CD8-positive, alpha-beta memory T cell (primary cell): ENCODE results near the gene VWA2. TPM values are rescaled to one million over a fixed set of nuclear protein-coding genes. Genes with fewer than 3 reads are reported as not detected.

ENCODE experiments used
- CTCF ChIA-PET: fragments of 350-600 bp; sonication (Branson Sonifier 250); formaldehyde crosslinking; loops from one replicate; lab custom pipeline; 2021; ENCODE audit warnings: antibody characterized with exemption; lab: Charles Lee
- POLR2A ChIA-PET: fragments of 350-600 bp; sonication (Branson Sonifier 250); formaldehyde crosslinking; loops from one replicate; lab custom pipeline; 2021; ENCODE audit warnings: antibody characterized with exemption; lab: Charles Lee
- DNase-seq, 5 donors: peaks; one replicate each; pipeline versions ENCODE4 v3.0.0 to v3.0.0-alpha.2; 2020 to 2022; ENCODE audit warnings: mixed read lengths in 1 of 5
- H3K27ac ChIP-seq: one replicate; pipeline ENCODE4 v1.7.0; 2013; ENCODE audit warnings: low read depth, mild to moderate bottlenecking, low read length, moderate library complexity
- H3K27me3 ChIP-seq: 2 replicates; pipeline ENCODE4 v1.7.0; 2013; ENCODE audit warnings: low read length, mild to moderate bottlenecking; ENCODE audit not compliant: insufficient read depth, poor library complexity, severe bottlenecking
- H3K36me3 ChIP-seq: 2 replicates; pipeline ENCODE4 v1.7.0; 2013; ENCODE audit warnings: mild to moderate bottlenecking, low read length, moderate library complexity; ENCODE audit not compliant: insufficient read depth
- H3K4me1 ChIP-seq: 2 replicates; pipeline ENCODE4 v1.7.0; 2013; ENCODE audit warnings: mild to moderate bottlenecking, low read length, moderate library complexity; ENCODE audit not compliant: insufficient read depth
- H3K4me3 ChIP-seq: 2 replicates; pipeline ENCODE4 v1.7.0; 2013; ENCODE audit warnings: mild to moderate bottlenecking, low read length
- H3K9me3 ChIP-seq: 2 replicates; pipeline ENCODE4 v1.7.0; 2013; ENCODE audit warnings: mild to moderate bottlenecking, low read length
- H3K27ac Mint-ChIP-seq, 8 donors: one replicate each; pipeline ENCODE4 v1.8.0; 2020 to 2021; ENCODE audit warnings: mixed read lengths in 8 of 8, mild to moderate bottlenecking in 6 of 8, inconsistent platforms in 3 of 8, moderate library complexity in 3 of 8
- H3K27me3 Mint-ChIP-seq, 2 donors: one replicate each; pipeline ENCODE4 v1.8.0; 2020 to 2021; ENCODE audit warnings: mixed read lengths in 2 of 2, mild to moderate bottlenecking in 1 of 2, moderate library complexity in 1 of 2
- H3K36me3 Mint-ChIP-seq, 3 donors: one replicate each; pipeline ENCODE4 v1.8.0; 2020 to 2021; ENCODE audit warnings: mixed read lengths in 3 of 3, inconsistent platforms in 1 of 3, mild to moderate bottlenecking in 1 of 3
- H3K4me1 Mint-ChIP-seq, 3 donors: one replicate each; pipeline ENCODE4 v1.8.0; 2020 to 2021; ENCODE audit warnings: mixed read lengths in 3 of 3, inconsistent platforms in 1 of 3, mild to moderate bottlenecking in 1 of 3
- H3K4me3 Mint-ChIP-seq, 7 donors: one replicate each; pipeline ENCODE4 v1.8.0; 2020 to 2021; ENCODE audit warnings: mixed read lengths in 7 of 7, mild to moderate bottlenecking in 6 of 7, moderate library complexity in 4 of 7, inconsistent platforms in 2 of 7
- H3K9me3 Mint-ChIP-seq, 5 donors: one replicate each; pipeline ENCODE4 v1.8.0; 2020 to 2022; ENCODE audit warnings: mixed read lengths in 5 of 5, mild to moderate bottlenecking in 3 of 5, moderate library complexity in 2 of 5, inconsistent platforms in 1 of 5
- polyA plus RNA-seq: library from polyadenylated mRNA; unstranded; fragments of 300-500 nt; fragmentation: Illumina TruSeq; gene quantifications from one replicate; pipeline ENCODE4 v1.2.3, GENCODE V29; 2021
- total RNA-seq, 2 experiments: library from RNA; stranded (reverse); gene quantifications; one replicate each; pipeline ENCODE4 v1.2.3, GENCODE V29; 2021

VWA2 gene
- total and polyA plus RNA-seq, 3 experiments from 2014 or later, result not detected

GRCh38 chr10:114319406-114320248, 80.6 kb downstream of the VWA2 start:
- Histone ChIP-seq H3K36me3 (no peaks in the 10 kb centered on the region), H3K4me3 (no peak overlapping the region), H3K27me3 (no peaks in the 10 kb centered on the region), H3K9me3 (no peaks in the 10 kb centered on the region), H3K27ac (no peak overlapping the region), H3K4me1 (no peaks in the 10 kb centered on the region)
- no peaks in the 10 kb centered on the region for H3K9me3 Mint-ChIP-seq
- peaks cover 6 to 16% of the 10 kb centered on the region in 2 donors for H3K27me3 Mint-ChIP-seq
- POLR2A ChIA-PET, result no interaction called here
- H3K4me3 Mint-ChIP-seq, result no peak overlapping the region
- no peak overlapping the region for H3K27ac Mint-ChIP-seq
- CTCF ChIA-PET, result no interaction called here
- H3K36me3 Mint-ChIP-seq, result no peaks in the 10 kb centered on the region
- DNase-seq, result no peak
- H3K4me1 Mint-ChIP-seq, result no peaks in the 10 kb centered on the region

DNA sequence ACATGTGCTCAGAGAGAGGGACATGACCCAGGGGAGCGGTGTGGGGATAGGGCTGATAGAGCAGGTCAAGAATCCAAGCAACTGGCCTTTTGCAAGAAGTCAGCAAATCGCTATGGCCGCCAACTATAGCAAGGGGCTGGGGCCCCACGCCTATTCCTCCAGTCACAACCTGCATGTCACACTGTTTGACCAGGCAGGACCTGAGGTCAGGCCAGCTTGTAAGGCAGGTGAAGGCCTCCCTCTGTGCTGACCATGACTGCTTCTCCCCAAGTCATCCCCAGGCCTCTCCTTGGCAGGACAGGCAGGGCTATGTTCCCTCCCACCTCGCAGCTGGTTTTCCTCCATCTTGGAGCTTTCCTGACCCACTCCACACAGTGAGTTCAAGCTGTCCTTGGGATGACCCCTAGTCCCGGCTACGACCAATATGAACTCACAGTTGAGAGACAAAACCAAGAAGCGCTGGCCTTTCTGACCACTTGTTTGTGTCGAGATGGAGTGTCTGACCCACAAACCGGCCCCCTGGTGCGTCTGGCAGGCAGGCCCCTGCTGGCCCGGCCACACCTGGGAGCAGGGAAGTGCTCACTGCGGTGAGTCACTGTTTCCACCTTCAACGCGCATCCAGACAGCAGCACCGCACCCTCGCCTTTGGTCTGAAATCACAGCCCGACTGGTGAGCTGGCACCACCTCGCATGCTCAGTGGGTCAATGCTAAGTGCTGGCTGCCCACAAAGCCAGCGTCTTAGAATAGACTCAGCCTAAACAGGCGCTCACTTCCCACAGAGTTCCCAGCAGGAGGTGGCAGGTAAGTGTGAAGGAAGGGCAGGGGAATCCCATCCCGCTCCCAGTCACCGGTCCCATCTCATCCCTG, 81.4 kb downstream of the VWA2 start:
- Histone ChIP-seq H3K9me3 (no peaks in the 10 kb centered on the region), H3K36me3 (no peaks in the 10 kb centered on the region), H3K4me3 (no peak overlapping the region), H3K27ac (no peak overlapping the region), H3K27me3 (no peaks in the 10 kb centered on the region), H3K4me1 (no peaks in the 10 kb centered on the region)
- no peaks in the 10 kb centered on the region for H3K9me3 Mint-ChIP-seq
- no peak for DNase-seq
- no peak overlapping the region for H3K4me3 Mint-ChIP-seq
- peaks cover 6 to 16% of the 10 kb centered on the region in 2 donors for H3K27me3 Mint-ChIP-seq
- no peaks in the 10 kb centered on the region for H3K4me1 Mint-ChIP-seq
- H3K27ac Mint-ChIP-seq, result no peak overlapping the region
- CTCF ChIA-PET, result no interaction called here
- no peaks in the 10 kb centered on the region for H3K36me3 Mint-ChIP-seq
- POLR2A ChIA-PET, result no interaction called here

DNA sequence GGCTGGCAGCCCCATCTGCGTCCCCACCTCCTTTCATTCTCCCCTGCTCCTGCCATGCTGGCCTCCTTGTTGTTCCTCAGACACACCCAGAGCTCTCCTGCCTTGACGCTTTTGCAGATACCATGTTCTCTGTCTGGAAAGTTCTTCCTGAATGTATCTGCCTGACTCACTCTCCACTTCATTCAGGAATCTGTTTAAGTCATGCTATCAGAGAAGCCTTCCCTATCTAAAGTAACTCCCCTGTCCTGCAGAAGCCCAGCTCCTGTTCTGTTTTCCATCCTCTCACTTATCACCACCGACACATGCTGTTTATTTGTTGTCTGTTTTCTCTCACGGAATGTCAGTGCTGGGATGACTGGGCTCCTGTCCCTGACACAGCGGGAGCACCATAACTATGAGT, 83.3 kb downstream of the VWA2 start:
- no peaks in the 10 kb centered on the region for H3K4me1 Mint-ChIP-seq
- H3K4me3 ChIP-seq, result no peak overlapping the region
- H3K27me3 ChIP-seq, result no peaks in the 10 kb centered on the region
- no peaks in the 10 kb centered on the region for H3K4me1 ChIP-seq
- H3K36me3 ChIP-seq, result no peaks in the 10 kb centered on the region
- POLR2A ChIA-PET, result no interaction called here
- H3K27me3 Mint-ChIP-seq, result peaks cover 3 to 10% of the 10 kb centered on the region in 2 donors
- no peak overlapping the region for H3K4me3 Mint-ChIP-seq
- H3K36me3 Mint-ChIP-seq, result no peaks in the 10 kb centered on the region
- no peaks in the 10 kb centered on the region for H3K9me3 Mint-ChIP-seq
- no peak overlapping the region for H3K27ac Mint-ChIP-seq
- no peak overlapping the region for H3K27ac ChIP-seq
- H3K9me3 ChIP-seq, result no peaks in the 10 kb centered on the region
- no peak for DNase-seq
- CTCF ChIA-PET, result no interaction called here

GRCh38 chr10:114323023-114323422, 84.0 kb downstream of the VWA2 start:
- no peak for DNase-seq
- Histone ChIP-seq H3K4me1 (no peaks in the 10 kb centered on the region), H3K36me3 (no peaks in the 10 kb centered on the region), H3K4me3 (no peak overlapping the region), H3K27ac (no peak overlapping the region), H3K27me3 (no peaks in the 10 kb centered on the region), H3K9me3 (no peaks in the 10 kb centered on the region)
- no peaks in the 10 kb centered on the region for H3K4me1 Mint-ChIP-seq
- no peak overlapping the region for H3K4me3 Mint-ChIP-seq
- H3K27ac Mint-ChIP-seq, result no peak overlapping the region
- POLR2A ChIA-PET, result no interaction called here
- no peaks in the 10 kb centered on the region for H3K36me3 Mint-ChIP-seq
- peaks cover 5 to 7% of the 10 kb centered on the region in 2 donors for H3K27me3 Mint-ChIP-seq
- H3K9me3 Mint-ChIP-seq, result no peaks in the 10 kb centered on the region
- CTCF ChIA-PET, result interaction anchor here (1.3 kb wide), 1 partner anchor 19 kb away, joined by 4 read pairs; no protein-coding TSS in a partner anchor

DNA sequence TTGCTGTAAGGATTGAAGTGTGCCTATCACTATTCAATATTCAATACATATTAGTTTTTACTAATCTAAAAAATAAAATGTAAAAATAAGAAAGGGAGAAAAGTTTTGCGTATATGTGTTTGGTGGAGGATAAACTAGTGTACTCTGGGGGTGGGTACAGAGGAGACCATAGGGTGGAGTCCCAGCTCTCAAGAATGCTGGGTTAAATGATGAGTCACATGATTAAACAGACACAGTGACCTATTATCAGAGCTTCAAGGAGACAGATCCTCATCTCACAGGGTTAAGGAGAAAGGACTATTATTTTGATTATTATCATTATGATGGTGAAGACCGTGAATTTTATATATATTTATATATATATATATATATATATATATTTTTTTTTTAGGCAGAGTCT, 87.7 kb downstream of the VWA2 start:
- no peak overlapping the region for H3K27ac ChIP-seq
- H3K9me3 ChIP-seq, result no peaks in the 10 kb centered on the region
- H3K4me3 ChIP-seq, result no peak overlapping the region
- H3K27me3 ChIP-seq, result no peaks in the 10 kb centered on the region
- ChIA-PET CTCF (no interaction called here), POLR2A (no interaction called here)
- Mint-ChIP-seq H3K36me3 (no peaks in the 10 kb centered on the region), H3K4me3 (no peak overlapping the region), H3K27ac (no peak overlapping the region), H3K9me3 (no peaks in the 10 kb centered on the region), H3K27me3 (peaks cover 0 to 5% of the 10 kb centered on the region in 2 donors), H3K4me1 (no peaks in the 10 kb centered on the region)
- H3K36me3 ChIP-seq, result no peaks in the 10 kb centered on the region
- no peaks in the 10 kb centered on the region for H3K4me1 ChIP-seq
- no peak for DNase-seq

GRCh38 chr10:114327537-114328440, 88.7 kb downstream of the VWA2 start:
- H3K4me3 Mint-ChIP-seq, result no peak overlapping the region
- H3K36me3 Mint-ChIP-seq, result no peaks in the 10 kb centered on the region
- H3K4me1 Mint-ChIP-seq, result no peaks in the 10 kb centered on the region
- Histone ChIP-seq H3K27me3 (no peaks in the 10 kb centered on the region), H3K4me3 (no peak overlapping the region), H3K36me3 (no peaks in the 10 kb centered on the region), H3K27ac (no peak overlapping the region), H3K4me1 (no peaks in the 10 kb centered on the region), H3K9me3 (no peaks in the 10 kb centered on the region)
- ChIA-PET CTCF (interaction anchor here (2.8 kb wide), 1 partner anchor 24 kb away, joined by 7 read pairs; no protein-coding TSS in a partner anchor), POLR2A (no interaction called here)
- H3K27me3 Mint-ChIP-seq, result peaks cover 0 to 5% of the 10 kb centered on the region in 2 donors
- DNase-seq, result no peak
- no peak overlapping the region for H3K27ac Mint-ChIP-seq
- H3K9me3 Mint-ChIP-seq, result no peaks in the 10 kb centered on the region

DNA sequence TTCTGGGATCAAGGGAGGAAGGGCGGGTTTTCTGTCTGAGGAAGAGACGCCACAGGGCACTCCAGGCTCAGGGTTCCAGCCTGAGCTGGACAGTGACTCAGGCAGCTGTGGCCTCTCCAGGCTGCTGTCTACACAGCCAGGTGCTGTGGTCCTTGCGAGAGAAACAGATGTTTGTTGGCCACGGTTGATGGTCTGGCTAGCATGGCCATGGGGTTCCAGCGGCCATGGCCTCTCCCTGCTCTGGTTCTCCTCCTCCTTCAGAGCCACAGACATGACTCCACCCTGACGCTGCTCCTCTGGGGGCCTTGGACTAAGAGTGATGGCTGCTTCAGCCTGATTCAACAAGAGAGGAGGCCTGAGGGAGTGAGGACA, 89.4 kb downstream of the VWA2 start:
- Mint-ChIP-seq H3K27ac (no peak overlapping the region), H3K4me3 (no peak overlapping the region), H3K4me1 (no peaks in the 10 kb centered on the region), H3K27me3 (peaks cover 0 to 5% of the 10 kb centered on the region in 2 donors), H3K9me3 (no peaks in the 10 kb centered on the region), H3K36me3 (no peaks in the 10 kb centered on the region)
- H3K4me3 ChIP-seq, result no peak overlapping the region
- no peaks in the 10 kb centered on the region for H3K9me3 ChIP-seq
- ChIA-PET CTCF (interaction anchor here (2.8 kb wide), 1 partner anchor 24 kb away, joined by 7 read pairs; no protein-coding TSS in a partner anchor), POLR2A (no interaction called here)
- H3K27me3 ChIP-seq, result no peaks in the 10 kb centered on the region
- no peaks in the 10 kb centered on the region for H3K4me1 ChIP-seq
- H3K36me3 ChIP-seq, result no peaks in the 10 kb centered on the region
- no peak overlapping the region for H3K27ac ChIP-seq
- DNase-seq, result no peak
